ENCODE results near the gene AUTS2.

DNA sequence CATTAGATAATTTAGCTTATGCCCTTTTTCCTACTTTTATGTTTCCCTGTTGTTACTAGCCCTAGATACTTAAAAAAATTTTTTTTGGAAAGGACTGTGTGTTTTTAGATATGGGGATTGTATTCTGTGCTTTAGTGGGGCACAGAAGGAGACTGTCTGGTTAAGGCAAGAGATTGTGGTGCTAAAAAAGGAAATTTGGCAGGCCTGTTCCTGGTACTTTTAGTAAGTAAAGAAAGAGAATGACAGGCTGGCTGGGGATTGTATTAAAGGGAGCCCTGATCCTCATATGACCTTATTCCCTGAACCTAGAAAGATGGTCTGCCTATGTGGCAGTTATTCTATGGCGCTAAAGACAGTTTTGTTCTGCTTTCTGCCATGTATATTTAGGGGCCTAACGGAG is 74.8 kb downstream of the AUTS2 start:
- TF ChIP-seq POLR2AphosphoS5 (IDR thresholded peaks at IDR 0.05) (no peak), POLR2A (IDR thresholded peaks at IDR 0.05) (no peak)
- TF ChIP-seq, protein P1, sequence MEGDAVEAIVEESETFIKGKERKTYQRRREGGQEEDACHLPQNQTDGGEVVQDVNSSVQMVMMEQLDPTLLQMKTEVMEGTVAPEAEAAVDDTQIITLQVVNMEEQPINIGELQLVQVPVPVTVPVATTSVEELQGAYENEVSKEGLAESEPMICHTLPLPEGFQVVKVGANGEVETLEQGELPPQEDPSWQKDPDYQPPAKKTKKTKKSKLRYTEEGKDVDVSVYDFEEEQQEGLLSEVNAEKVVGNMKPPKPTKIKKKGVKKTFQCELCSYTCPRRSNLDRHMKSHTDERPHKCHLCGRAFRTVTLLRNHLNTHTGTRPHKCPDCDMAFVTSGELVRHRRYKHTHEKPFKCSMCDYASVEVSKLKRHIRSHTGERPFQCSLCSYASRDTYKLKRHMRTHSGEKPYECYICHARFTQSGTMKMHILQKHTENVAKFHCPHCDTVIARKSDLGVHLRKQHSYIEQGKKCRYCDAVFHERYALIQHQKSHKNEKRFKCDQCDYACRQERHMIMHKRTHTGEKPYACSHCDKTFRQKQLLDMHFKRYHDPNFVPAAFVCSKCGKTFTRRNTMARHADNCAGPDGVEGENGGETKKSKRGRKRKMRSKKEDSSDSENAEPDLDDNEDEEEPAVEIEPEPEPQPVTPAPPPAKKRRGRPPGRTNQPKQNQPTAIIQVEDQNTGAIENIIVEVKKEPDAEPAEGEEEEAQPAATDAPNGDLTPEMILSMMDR (IDR thresholded peaks at IDR 0.05), result no peak
